Measurements from ENCODE around the gene STK26. TPM values are rescaled to one million over a fixed set of nuclear protein-coding genes. Genes with fewer than 3 reads are reported as not detected.

STK26 gene
- total and polyA plus RNA-seq, 2 of the 13 experiments (the other 11 are each of a cell fraction or from before 2014, with no cell fraction given), result 16.9 to 47.9 TPM

GRCh38 chrX:132022967-132023895 is at the start of gene STK26 (continued):
- no peak for TF ChIP-seq FOSL2 (CRISPR knock-in tag; IDR thresholded peaks at IDR 0.05)
- TF ChIP-seq, protein P1, sequence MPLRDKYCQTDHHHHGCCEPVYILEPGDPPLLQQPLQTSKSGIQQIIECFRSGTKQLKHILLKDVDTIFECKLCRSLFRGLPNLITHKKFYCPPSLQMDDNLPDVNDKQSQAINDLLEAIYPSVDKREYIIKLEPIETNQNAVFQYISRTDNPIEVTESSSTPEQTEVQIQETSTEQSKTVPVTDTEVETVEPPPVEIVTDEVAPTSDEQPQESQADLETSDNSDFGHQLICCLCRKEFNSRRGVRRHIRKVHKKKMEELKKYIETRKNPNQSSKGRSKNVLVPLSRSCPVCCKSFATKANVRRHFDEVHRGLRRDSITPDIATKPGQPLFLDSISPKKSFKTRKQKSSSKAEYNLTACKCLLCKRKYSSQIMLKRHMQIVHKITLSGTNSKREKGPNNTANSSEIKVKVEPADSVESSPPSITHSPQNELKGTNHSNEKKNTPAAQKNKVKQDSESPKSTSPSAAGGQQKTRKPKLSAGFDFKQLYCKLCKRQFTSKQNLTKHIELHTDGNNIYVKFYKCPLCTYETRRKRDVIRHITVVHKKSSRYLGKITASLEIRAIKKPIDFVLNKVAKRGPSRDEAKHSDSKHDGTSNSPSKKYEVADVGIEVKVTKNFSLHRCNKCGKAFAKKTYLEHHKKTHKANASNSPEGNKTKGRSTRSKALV (CRISPR knock-in tag; IDR thresholded peaks at IDR 0.05), result no peak
- TF ChIP-seq, protein P2, sequence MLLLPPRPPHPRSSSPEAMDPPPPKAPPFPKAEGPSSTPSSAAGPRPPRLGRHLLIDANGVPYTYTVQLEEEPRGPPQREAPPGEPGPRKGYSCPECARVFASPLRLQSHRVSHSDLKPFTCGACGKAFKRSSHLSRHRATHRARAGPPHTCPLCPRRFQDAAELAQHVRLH (CRISPR knock-in tag; IDR thresholded peaks at IDR 0.05; ENCODE audit: borderline replicate concordance, low read depth), result no peak
- no peak for TF ChIP-seq ZNF775 (CRISPR knock-in tag; IDR thresholded peaks at IDR 0.05; ENCODE audit: borderline replicate concordance)
- no peak for TF ChIP-seq ZFP1 (CRISPR knock-in tag; IDR thresholded peaks at IDR 0.05)
- peak; percentile 59 for TF ChIP-seq GABPB1 (CRISPR knock-in tag; IDR thresholded peaks at IDR 0.05)
- no peak for TF ChIP-seq TCF7L2 (IDR thresholded peaks at IDR 0.05; ENCODE audit: low read depth, low read length)
- no peak for TF ChIP-seq ZNF264 (CRISPR knock-in tag; IDR thresholded peaks at IDR 0.05)
- no peak for TF ChIP-seq ZNF766 (CRISPR knock-in tag; IDR thresholded peaks at IDR 0.05; ENCODE audit: borderline replicate concordance)
- TF ChIP-seq, protein P3, sequence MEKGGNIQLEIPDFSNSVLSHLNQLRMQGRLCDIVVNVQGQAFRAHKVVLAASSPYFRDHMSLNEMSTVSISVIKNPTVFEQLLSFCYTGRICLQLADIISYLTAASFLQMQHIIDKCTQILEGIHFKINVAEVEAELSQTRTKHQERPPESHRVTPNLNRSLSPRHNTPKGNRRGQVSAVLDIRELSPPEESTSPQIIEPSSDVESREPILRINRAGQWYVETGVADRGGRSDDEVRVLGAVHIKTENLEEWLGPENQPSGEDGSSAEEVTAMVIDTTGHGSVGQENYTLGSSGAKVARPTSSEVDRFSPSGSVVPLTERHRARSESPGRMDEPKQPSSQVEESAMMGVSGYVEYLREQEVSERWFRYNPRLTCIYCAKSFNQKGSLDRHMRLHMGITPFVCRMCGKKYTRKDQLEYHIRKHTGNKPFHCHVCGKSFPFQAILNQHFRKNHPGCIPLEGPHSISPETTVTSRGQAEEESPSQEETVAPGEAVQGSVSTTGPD (CRISPR knock-in tag; IDR thresholded peaks at IDR 0.05), result no peak
- no peak for TF ChIP-seq PCBP2 (optimal IDR thresholded peaks at IDR 0.05; ENCODE audit: low read depth, low read length, poor library complexity, severe bottlenecking)
- TF ChIP-seq CHD2 (IDR thresholded peaks at IDR 0.05; ENCODE audit: low read depth, low read length), result peak; percentile 73
- TF ChIP-seq MAX (IDR thresholded peaks at IDR 0.05), result peak; percentile 43; the same call in 1 of the 2 replicates
- TF ChIP-seq RFXAP (CRISPR knock-in tag; IDR thresholded peaks at IDR 0.05; ENCODE audit: borderline replicate concordance), result no peak
- TF ChIP-seq NCOA5 (CRISPR knock-in tag; IDR thresholded peaks at IDR 0.05), result no peak
- TF ChIP-seq ARID5B (CRISPR knock-in tag; IDR thresholded peaks at IDR 0.05), result peak; percentile 24; the same call in 1 of the 2 replicates
- TF ChIP-seq RNF2 (conservative IDR thresholded peaks at IDR 0.05; ENCODE audit: low read depth), result no peak
- no peak for TF ChIP-seq ZNF674 (CRISPR knock-in tag; IDR thresholded peaks at IDR 0.05; ENCODE audit: low read depth)
- TF ChIP-seq CBFB (CRISPR knock-in tag; IDR thresholded peaks at IDR 0.05), result no peak
